PC-9 (cell line): ENCODE results near the gene MMP19.

Experiments
- EZH2 ChIP-seq: fragments of 200-600 bp; sonication (generic); IDR thresholded peaks from 2 replicates; pipeline ENCODE4 v1.8.0; 2017; ENCODE audit warnings: antibody characterized with exemption, low read depth
- TF ChIP-seq, protein P1 (sequence below): fragments of 200-600 bp; sonication (generic); conservative IDR thresholded peaks from 2 replicates; pipeline ENCODE4 v1.6.1; 2017; ENCODE audit warnings: mixed run types, antibody characterized with exemption, mild to moderate bottlenecking, moderate library complexity

DNA sequence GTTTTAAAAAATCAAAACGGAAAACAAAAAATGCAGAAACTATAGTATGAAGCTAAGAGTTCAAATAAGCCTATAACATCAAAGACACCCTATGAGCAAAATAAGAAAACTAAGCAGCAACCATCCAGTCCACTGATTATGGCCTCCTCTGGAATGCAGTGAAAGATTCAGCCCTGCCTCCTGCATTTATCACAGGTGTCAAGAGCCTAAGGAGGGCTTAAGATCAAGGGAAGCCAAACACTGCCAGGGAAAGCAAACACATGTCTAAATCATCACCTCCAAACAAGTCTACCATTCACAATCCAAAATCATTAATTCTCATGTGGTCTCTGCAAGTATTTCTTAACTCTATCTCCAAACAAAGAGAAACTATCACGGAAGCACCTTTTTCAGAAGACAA lies 53.6 kb downstream of the MMP19 start:
- TF ChIP-seq, protein P1, sequence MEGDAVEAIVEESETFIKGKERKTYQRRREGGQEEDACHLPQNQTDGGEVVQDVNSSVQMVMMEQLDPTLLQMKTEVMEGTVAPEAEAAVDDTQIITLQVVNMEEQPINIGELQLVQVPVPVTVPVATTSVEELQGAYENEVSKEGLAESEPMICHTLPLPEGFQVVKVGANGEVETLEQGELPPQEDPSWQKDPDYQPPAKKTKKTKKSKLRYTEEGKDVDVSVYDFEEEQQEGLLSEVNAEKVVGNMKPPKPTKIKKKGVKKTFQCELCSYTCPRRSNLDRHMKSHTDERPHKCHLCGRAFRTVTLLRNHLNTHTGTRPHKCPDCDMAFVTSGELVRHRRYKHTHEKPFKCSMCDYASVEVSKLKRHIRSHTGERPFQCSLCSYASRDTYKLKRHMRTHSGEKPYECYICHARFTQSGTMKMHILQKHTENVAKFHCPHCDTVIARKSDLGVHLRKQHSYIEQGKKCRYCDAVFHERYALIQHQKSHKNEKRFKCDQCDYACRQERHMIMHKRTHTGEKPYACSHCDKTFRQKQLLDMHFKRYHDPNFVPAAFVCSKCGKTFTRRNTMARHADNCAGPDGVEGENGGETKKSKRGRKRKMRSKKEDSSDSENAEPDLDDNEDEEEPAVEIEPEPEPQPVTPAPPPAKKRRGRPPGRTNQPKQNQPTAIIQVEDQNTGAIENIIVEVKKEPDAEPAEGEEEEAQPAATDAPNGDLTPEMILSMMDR = no peak
- no peak for TF ChIP-seq EZH2
